T-helper 2 cell treated with Interferon-gamma antibody and Interleukin-4, amounts not matched to agents 5 μg/mL and 100 μg/mL, for 36 hours (primary cell): Measurements from ENCODE around the gene UNC93A.
"Not testable (repeated sequence)": the region's sequence is repeated elsewhere in the genome, so short reads cannot be mapped to it uniquely, and the experiment has no call there.

Experiments
- DNase-seq: peaks from one replicate; pipeline ENCODE4 v3.0.0; 2021; ENCODE audit warnings: low spot score
- H3K27ac Mint-ChIP-seq: one replicate; pipeline ENCODE4 v1.8.0; 2021; ENCODE audit warnings: mild to moderate bottlenecking, mixed read lengths
- H3K27me3 Mint-ChIP-seq: one replicate; pipeline ENCODE4 v1.8.0; 2021; ENCODE audit warnings: low read depth, mixed read lengths
- H3K36me3 Mint-ChIP-seq: one replicate; pipeline ENCODE4 v1.8.0; 2021; ENCODE audit warnings: low read depth, mixed read lengths
- H3K4me1 Mint-ChIP-seq: one replicate; pipeline ENCODE4 v1.8.0; 2021; ENCODE audit warnings: low read depth, mixed read lengths
- H3K4me3 Mint-ChIP-seq: one replicate; pipeline ENCODE4 v1.8.0; 2022; ENCODE audit warnings: mild to moderate bottlenecking, moderate library complexity, mixed read lengths
- H3K9me3 Mint-ChIP-seq: one replicate; pipeline ENCODE4 v1.8.0; 2021; ENCODE audit warnings: mixed read lengths

The UNC93A gene

GRCh38 chr6:167290786-167291622, at the start of gene UNC93A:
TSS of gene UNC93A (plus strand) at chr6:167291315. CDS start at chr6:167291490, 175 bp downstream.
- Mint-ChIP-seq H3K27ac (no peak within 1 kb of the TSS), H3K36me3 (no peaks in the 10 kb centered on the region), H3K9me3 (no peaks in the 10 kb centered on the region), H3K4me1 (no peaks in the 10 kb centered on the region), H3K4me3 (no peak within 1 kb of the TSS), H3K27me3 (peaks cover 3% of the 10 kb centered on the region)
- DNase-seq, result no peak

GRCh38 chr6:167241321-167242134, 49.6 kb upstream of the UNC93A start:
- not testable (repeated sequence) for DNase-seq, H3K27me3 Mint-ChIP-seq, H3K27ac Mint-ChIP-seq, H3K4me1 Mint-ChIP-seq, H3K36me3 Mint-ChIP-seq, H3K4me3 Mint-ChIP-seq, H3K9me3 Mint-ChIP-seq

- not testable (repeated sequence) for H3K4me3 Mint-ChIP-seq, H3K9me3 Mint-ChIP-seq, H3K27me3 Mint-ChIP-seq, H3K36me3 Mint-ChIP-seq, H3K4me1 Mint-ChIP-seq, H3K27ac Mint-ChIP-seq, DNase-seq
These were observed 49.0 kb upstream of the UNC93A start for GRCh38 chr6:167242135-167242506.

- H3K27me3 Mint-ChIP-seq, H3K4me1 Mint-ChIP-seq, H3K4me3 Mint-ChIP-seq, H3K36me3 Mint-ChIP-seq, DNase-seq, H3K27ac Mint-ChIP-seq, H3K9me3 Mint-ChIP-seq: not testable (repeated sequence)
These were observed 48.5 kb upstream of the UNC93A start for GRCh38 chr6:167242511-167243051.

- no peaks in the 10 kb centered on the region for H3K27me3 Mint-ChIP-seq
- no peaks in the 10 kb centered on the region for H3K36me3 Mint-ChIP-seq
- no peaks in the 10 kb centered on the region for H3K4me1 Mint-ChIP-seq
- no peak overlapping the region for H3K27ac Mint-ChIP-seq
- no peaks in the 10 kb centered on the region for H3K9me3 Mint-ChIP-seq
- DNase-seq, result no peak
- no peak overlapping the region for H3K4me3 Mint-ChIP-seq
These were observed 46.8 kb upstream of the UNC93A start for GRCh38 chr6:167244064-167244960.

GRCh38 chr6:167244991-167245390, 46.1 kb upstream of the UNC93A start:
- H3K27me3 Mint-ChIP-seq, result peaks cover under 1% of the 10 kb centered on the region
- H3K4me3 Mint-ChIP-seq, result no peak overlapping the region
- no peaks in the 10 kb centered on the region for H3K9me3 Mint-ChIP-seq

GRCh38 chr6:167245591-167245990, 45.5 kb upstream of the UNC93A start:
- no peak for DNase-seq
- no peaks in the 10 kb centered on the region for H3K36me3 Mint-ChIP-seq
- H3K4me3 Mint-ChIP-seq, result no peak overlapping the region
- H3K4me1 Mint-ChIP-seq, result no peaks in the 10 kb centered on the region
- H3K9me3 Mint-ChIP-seq, result no peaks in the 10 kb centered on the region
- no peak overlapping the region for H3K27ac Mint-ChIP-seq
- H3K27me3 Mint-ChIP-seq, result peaks cover 3% of the 10 kb centered on the region

More at GRCh38 chr6:167244991-167245390, 46.1 kb upstream of the UNC93A start:
- Mint-ChIP-seq H3K4me1 (no peaks in the 10 kb centered on the region), H3K36me3 (no peaks in the 10 kb centered on the region), H3K27ac (no peak overlapping the region)
- DNase-seq, result no peak

GRCh38 chr6:167247814-167248595, 43.1 kb upstream of the UNC93A start:
- Mint-ChIP-seq H3K4me3 (no peak overlapping the region), H3K27ac (no peak overlapping the region), H3K36me3 (no peaks in the 10 kb centered on the region), H3K9me3 (no peaks in the 10 kb centered on the region), H3K4me1 (no peaks in the 10 kb centered on the region), H3K27me3 (peaks cover 3% of the 10 kb centered on the region)
- DNase-seq, result no peak

- not testable (repeated sequence) for H3K4me1 Mint-ChIP-seq, DNase-seq, H3K27ac Mint-ChIP-seq, H3K27me3 Mint-ChIP-seq, H3K36me3 Mint-ChIP-seq, H3K4me3 Mint-ChIP-seq, H3K9me3 Mint-ChIP-seq
These were observed 42.1 kb upstream of the UNC93A start for GRCh38 chr6:167248878-167249455.

- Mint-ChIP-seq H3K9me3 (no peaks in the 10 kb centered on the region), H3K36me3 (no peaks in the 10 kb centered on the region)
- no peak for DNase-seq
These were observed 38.8 kb upstream of the UNC93A start for GRCh38 chr6:167252271-167252670.

GRCh38 chr6:167255918-167256553, 35.1 kb upstream of the UNC93A start:
- H3K4me3 Mint-ChIP-seq, result no peak overlapping the region
- no peak overlapping the region for H3K27ac Mint-ChIP-seq
- no peaks in the 10 kb centered on the region for H3K4me1 Mint-ChIP-seq
- H3K27me3 Mint-ChIP-seq, result peaks cover 5% of the 10 kb centered on the region
- H3K9me3 Mint-ChIP-seq, result no peaks in the 10 kb centered on the region
- DNase-seq, result no peak
- H3K36me3 Mint-ChIP-seq, result no peaks in the 10 kb centered on the region

More at GRCh38 chr6:167252271-167252670, 38.8 kb upstream of the UNC93A start:
- no peak overlapping the region for H3K4me3 Mint-ChIP-seq
- no peak overlapping the region for H3K27ac Mint-ChIP-seq
- H3K4me1 Mint-ChIP-seq, result no peaks in the 10 kb centered on the region
- H3K27me3 Mint-ChIP-seq, result peaks cover 3% of the 10 kb centered on the region

- peaks cover 22% of the 10 kb centered on the region for H3K27me3 Mint-ChIP-seq
These were observed 32.5 kb upstream of the UNC93A start for GRCh38 chr6:167258646-167259045.

More at GRCh38 chr6:167258646-167259045, 32.5 kb upstream of the UNC93A start:
- DNase-seq, result no peak
- Mint-ChIP-seq H3K4me3 (no peak overlapping the region), H3K36me3 (no peaks in the 10 kb centered on the region), H3K9me3 (no peaks in the 10 kb centered on the region), H3K4me1 (no peaks in the 10 kb centered on the region), H3K27ac (no peak overlapping the region)
